ENCODE results near the gene ZNF318. TPM values are rescaled to one million over a fixed set of nuclear protein-coding genes. Genes with fewer than 3 reads are reported as not detected.

ZNF318 gene
- total and polyA plus RNA-seq, 10 of the 15 experiments (the other 5 are each of a cell fraction or from before 2014, with no cell fraction given), result 3.4 to 79.8 (median 13.7) TPM

GRCh38 chr6:43369174-43370002 lies at the start of gene ZNF318 (continued):
- TF ChIP-seq ZNF687 (IDR thresholded peaks at IDR 0.05) (0 out of 2 replicates have a peak, but pooled peaks have one; percentile 13), GABPA (IDR thresholded peaks at IDR 0.05; ENCODE audit: low read depth) (0 out of 2 replicates have a peak, but pooled peaks have one; percentile 34), NFXL1 (IDR thresholded peaks at IDR 0.05; ENCODE audit: borderline replicate concordance) (no peak), ESRRA (IDR thresholded peaks at IDR 0.05; ENCODE audit: low read length) (0 out of 2 replicates have a peak, but pooled peaks have one; percentile 15), E4F1 (IDR thresholded peaks at IDR 0.05; ENCODE audit: borderline replicate concordance, partially characterized antibody) (peak; percentile 23), USF2 (IDR thresholded peaks at IDR 0.05; ENCODE audit: borderline replicate concordance, low read depth, low read length) (peak; percentile 93), CREM (IDR thresholded peaks at IDR 0.05; ENCODE audit: low read depth) (peak; percentile 51; the same call in 1 of the 2 replicates), SREBF2 (IDR thresholded peaks at IDR 0.05; ENCODE audit: low read length) (no peak), MTA2 (IDR thresholded peaks at IDR 0.05; ENCODE audit: low read depth) (no peak), TCF12 (IDR thresholded peaks at IDR 0.05; ENCODE audit: low read depth, low read length) (peak; percentile 32; the same call in 1 of the 2 replicates), HDGF (IDR thresholded peaks at IDR 0.05) (0 out of 2 replicates have a peak, but pooled peaks have one; percentile 25), IKZF1 (conservative IDR thresholded peaks at IDR 0.05) (peak; percentile 98), RELB (IDR thresholded peaks at IDR 0.05; ENCODE audit: low read depth) (peak; percentile 92), EED (IDR thresholded peaks at IDR 0.05; ENCODE audit: low read depth) (peak; percentile 96), SPI1 (IDR thresholded peaks at IDR 0.05; ENCODE audit: borderline replicate concordance, insufficient read depth, low read depth, low read length) (peak; percentile 80), MEF2A (IDR thresholded peaks at IDR 0.05; ENCODE audit: insufficient read depth, low read depth, low read length) (0 out of 2 replicates have a peak, but pooled peaks have one; percentile 20)
